ENCODE results near the gene RMDN2.
A peak's percentile ranks its signal among the peaks of the same experiment; 100 is the strongest.

RMDN2 gene

GRCh38 chr2:38038682-38039081, 113.6 kb downstream of the RMDN2 start:
- DNase-seq (ENCODE audit: low read depth, low spot score) = no peak

GRCh38 chr2:38039121-38039910, 114.2 kb downstream of the RMDN2 start:
- DNase-seq (ENCODE audit: low read depth, low spot score) = no peak

- DNase-seq (ENCODE audit: low read depth, low spot score) = no peak
Observed at GRCh38 chr2:38045811-38046210, 120.7 kb downstream of the RMDN2 start.

GRCh38 chr2:38056216-38056615, 131.1 kb downstream of the RMDN2 start:
- DNase-seq (ENCODE audit: low read depth, low spot score) = no peak

GRCh38 chr2:38057651-38058410, 132.7 kb downstream of the RMDN2 start:
- DNase-seq (ENCODE audit: low read depth, low spot score) = no peak

GRCh38 chr2:38060236-38061018, 135.3 kb downstream of the RMDN2 start:
- DNase-seq (ENCODE audit: low read depth, low spot score) = no peak

GRCh38 chr2:38064801-38065501, 139.9 kb downstream of the RMDN2 start:
- DNase-seq (ENCODE audit: low read depth, low spot score) = no peak

- DNase-seq (ENCODE audit: low read depth, low spot score) = peak; percentile 27
Observed at GRCh38 chr2:38065502-38066135, 140.5 kb downstream of the RMDN2 start.

GRCh38 chr2:38066421-38067115, 141.5 kb downstream of the RMDN2 start:
- no peak for DNase-seq (ENCODE audit: low read depth, low spot score)

Data from ELF-1 (cell line).